Large intestine (tissue), 12 donors: ENCODE data around the gene TMEM130. TPM values are rescaled to one million over a fixed set of nuclear protein-coding genes. Genes with fewer than 3 reads are reported as not detected.
A peak's percentile ranks its signal among the peaks of the same experiment; 100 is the strongest.

ENCODE experiments used
- DNase-seq, 2 donors: peaks; one replicate each; pipeline versions ENCODE4 v3.0.0 to v3.0.0-alpha.2; 2013
- H3K27ac ChIP-seq: one replicate; pipeline ENCODE4 v1.5.1; 2013; ENCODE audit warnings: low read length
- H3K27me3 ChIP-seq: 2 replicates; pipeline ENCODE4 v1.6.1; 2013; ENCODE audit warnings: low read length; ENCODE audit not compliant: control insufficient read depth, insufficient read depth
- H3K36me3 ChIP-seq: 2 replicates; pipeline ENCODE4 v1.6.1; 2013; ENCODE audit warnings: low read length; ENCODE audit not compliant: control insufficient read depth, insufficient read depth
- H3K4me1 ChIP-seq: one replicate; pipeline ENCODE4 v1.6.1; 2013; ENCODE audit warnings: low read length; ENCODE audit not compliant: control insufficient read depth, insufficient read depth
- H3K4me3 ChIP-seq: one replicate; pipeline ENCODE4 v1.5.1; 2013; ENCODE audit warnings: low read length
- H3K9me3 ChIP-seq: one replicate; pipeline ENCODE4 v1.6.1; 2013; ENCODE audit warnings: mild to moderate bottlenecking, low read depth, low read length, moderate library complexity; ENCODE audit not compliant: control insufficient read depth
- WGBS: methylation state at CpG from one replicate; pipeline ENCODE4 v1.1.5; 2013; ENCODE audit warnings: low lambda C conversion rate; ENCODE audit not compliant: insufficient coverage; 5-methylcytosine and 5-hydroxymethylcytosine counted together
- long read RNA-seq, 11 donors: transcript quantifications; one replicate each; lab custom pipeline, GENCODE V29; 2026
- polyA plus RNA-seq: library from polyadenylated mRNA; unstranded; fragments of 120-200 nt; gene quantifications from one replicate; pipeline ENCODE4 v1.2.1, GENCODE V29; 2013

Gene TMEM130, protein sequence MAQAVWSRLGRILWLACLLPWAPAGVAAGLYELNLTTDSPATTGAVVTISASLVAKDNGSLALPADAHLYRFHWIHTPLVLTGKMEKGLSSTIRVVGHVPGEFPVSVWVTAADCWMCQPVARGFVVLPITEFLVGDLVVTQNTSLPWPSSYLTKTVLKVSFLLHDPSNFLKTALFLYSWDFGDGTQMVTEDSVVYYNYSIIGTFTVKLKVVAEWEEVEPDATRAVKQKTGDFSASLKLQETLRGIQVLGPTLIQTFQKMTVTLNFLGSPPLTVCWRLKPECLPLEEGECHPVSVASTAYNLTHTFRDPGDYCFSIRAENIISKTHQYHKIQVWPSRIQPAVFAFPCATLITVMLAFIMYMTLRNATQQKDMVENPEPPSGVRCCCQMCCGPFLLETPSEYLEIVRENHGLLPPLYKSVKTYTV
- 4.4 TPM for polyA plus RNA-seq
- long read RNA-seq, donor 1: 0 reads
- long read RNA-seq, donor 2, partial matches to known transcripts: 0 of 1 reads
- long read RNA-seq, donor 2, other reads (novel, unspliced or antisense): 0 of 1 reads
- long read RNA-seq, donor 3: 0 reads
- long read RNA-seq, donor 4: 0 reads
- long read RNA-seq, donor 5, partial matches to known transcripts: 0 of 1 reads
- long read RNA-seq, donor 5, other reads (novel, unspliced or antisense): 0 of 1 reads
- long read RNA-seq, donor 6: 0 reads
- long read RNA-seq, donor 7, partial matches to known transcripts: 0 of 1 reads
- long read RNA-seq, donor 7, other reads (novel, unspliced or antisense): 0 of 1 reads
- long read RNA-seq, donor 8: 0 reads
- long read RNA-seq, donor 9, partial matches to known transcripts: 0 of 1 reads
- long read RNA-seq, donor 9, other reads (novel, unspliced or antisense): 0 of 1 reads
- long read RNA-seq, donor 10, partial matches to known transcripts: 0 of 2 reads
- long read RNA-seq, donor 10, other reads (novel, unspliced or antisense): 0 of 2 reads
- long read RNA-seq, donor 11, partial matches to known transcripts: 0 of 1 reads
- long read RNA-seq, donor 11, other reads (novel, unspliced or antisense): 0 of 1 reads

DNA sequence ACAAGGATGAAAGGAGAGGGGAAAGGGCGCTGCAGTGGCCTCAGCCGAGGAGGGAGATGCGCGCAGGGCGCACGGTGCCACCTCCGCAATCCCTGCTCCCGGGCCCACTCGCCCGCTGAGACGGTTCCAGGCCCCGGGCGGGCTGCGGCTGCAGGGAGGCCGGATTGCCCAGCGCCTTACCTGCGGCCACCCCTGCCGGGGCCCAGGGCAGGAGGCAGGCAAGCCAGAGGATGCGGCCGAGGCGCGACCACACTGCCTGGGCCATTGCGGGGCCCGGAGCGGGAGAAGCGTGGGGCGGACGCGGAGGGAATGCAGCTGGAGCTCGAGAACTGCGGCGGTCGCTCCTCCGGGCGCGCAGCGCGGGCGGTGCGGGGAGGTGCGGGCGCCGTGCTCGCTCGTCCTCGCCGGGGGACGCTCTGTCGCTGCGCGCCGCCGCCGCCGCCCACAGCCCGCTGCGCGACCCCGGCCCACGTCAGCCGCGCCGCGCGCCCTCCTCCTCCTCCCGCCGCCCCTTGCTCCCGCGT lies at the start of gene TMEM130:
TSS of gene TMEM130 (minus strand) at position 418 of the 524 bp plus-strand sequence. CDS start at position 265, 153 bp downstream.
- Histone ChIP-seq H3K27me3 (peaks cover 47% of the 10 kb centered on the region), H3K4me3 (peak within 1 kb of the TSS; percentile 10), H3K9me3 (no peaks in the 10 kb centered on the region), H3K27ac (no peak within 1 kb of the TSS), H3K4me1 (no peaks in the 10 kb centered on the region), H3K36me3 (no peaks in the 10 kb centered on the region)
- peak in 1 of 2 donors; percentile 20 for DNase-seq
- no CpG with 5 or more reads among the region's 69 CpGs for WGBS

DNA sequence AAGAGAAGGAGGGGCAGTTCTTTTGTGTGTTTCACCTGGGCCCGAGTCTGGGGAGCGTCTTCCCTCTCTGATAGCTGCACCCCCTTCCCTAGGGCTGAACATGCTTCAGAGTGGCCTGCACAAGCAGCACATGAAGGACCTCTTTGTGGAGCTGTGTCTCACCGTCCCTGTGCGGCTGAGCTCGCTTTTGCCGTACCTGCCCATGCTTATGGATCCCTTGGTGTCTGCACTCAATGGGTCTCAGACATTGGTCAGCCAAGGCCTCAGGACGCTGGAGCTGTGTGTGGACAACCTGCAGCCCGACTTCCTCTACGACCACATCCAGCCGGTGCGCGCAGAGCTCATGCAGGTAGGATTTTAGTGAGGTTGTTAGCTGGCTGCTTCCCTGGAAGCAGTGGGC lies 47.5 kb upstream of the TMEM130 start:
- no peaks in the 10 kb centered on the region for H3K27me3 ChIP-seq
- no CpG with 5 or more reads among the region's 12 CpGs for WGBS
- H3K4me3 ChIP-seq: no peak overlapping the region
- DNase-seq: no peak
- H3K9me3 ChIP-seq: no peaks in the 10 kb centered on the region
- no peak overlapping the region for H3K27ac ChIP-seq
- peaks cover 76% of the 10 kb centered on the region for H3K36me3 ChIP-seq
- H3K4me1 ChIP-seq: no peaks in the 10 kb centered on the region

DNA sequence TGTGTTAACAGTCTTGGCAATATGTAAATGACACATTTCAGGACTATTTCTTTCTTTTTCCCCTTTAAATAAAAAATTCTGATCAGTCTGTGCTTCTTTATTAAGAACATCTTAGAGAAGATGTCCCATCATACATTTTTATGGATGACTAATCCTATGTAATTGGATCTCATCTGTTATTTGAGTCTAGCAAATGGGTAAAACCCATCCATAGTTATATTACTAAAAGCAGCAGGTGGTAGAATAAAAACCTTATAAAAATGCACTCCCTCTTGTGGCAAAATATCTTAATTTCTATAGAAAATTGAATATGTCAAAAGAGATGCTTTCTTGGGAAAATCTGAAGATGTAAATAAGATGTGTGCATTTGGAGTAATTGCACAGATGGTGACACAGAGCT lies 43.8 kb upstream of the TMEM130 start:
- H3K4me1 ChIP-seq: no peaks in the 10 kb centered on the region
- DNase-seq: no peak
- no peaks in the 10 kb centered on the region for H3K27me3 ChIP-seq
- peaks cover 78% of the 10 kb centered on the region for H3K36me3 ChIP-seq
- H3K4me3 ChIP-seq: no peak overlapping the region
- no peaks in the 10 kb centered on the region for H3K9me3 ChIP-seq
- no peak overlapping the region for H3K27ac ChIP-seq

DNA sequence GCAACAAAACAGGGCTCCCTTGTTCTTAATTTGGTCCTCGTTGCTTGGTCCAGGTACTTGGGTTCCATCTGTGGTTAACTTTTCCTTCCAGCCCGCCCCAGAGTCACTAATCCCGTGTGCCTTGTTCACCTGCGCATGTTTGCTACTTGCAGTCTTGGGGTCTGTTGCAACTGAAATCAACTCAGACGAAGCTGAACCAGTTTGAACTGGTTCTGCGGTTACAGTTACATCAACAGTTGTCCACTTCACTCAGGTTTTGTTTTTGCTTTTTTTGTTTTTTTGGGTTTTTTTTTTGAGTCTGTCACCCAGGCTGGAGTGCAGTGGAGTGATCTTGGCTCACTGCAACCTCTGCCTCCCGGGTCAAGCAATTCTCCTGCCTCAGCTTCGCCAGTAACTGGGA lies 43.2 kb upstream of the TMEM130 start:
- 94% methylated on average over 3 of the region's 8 CpGs for WGBS
- Histone ChIP-seq H3K36me3 (peaks cover 78% of the 10 kb centered on the region), H3K27ac (no peak overlapping the region), H3K27me3 (no peaks in the 10 kb centered on the region), H3K4me3 (no peak overlapping the region), H3K9me3 (no peaks in the 10 kb centered on the region), H3K4me1 (no peaks in the 10 kb centered on the region)
- DNase-seq: no peak

DNA sequence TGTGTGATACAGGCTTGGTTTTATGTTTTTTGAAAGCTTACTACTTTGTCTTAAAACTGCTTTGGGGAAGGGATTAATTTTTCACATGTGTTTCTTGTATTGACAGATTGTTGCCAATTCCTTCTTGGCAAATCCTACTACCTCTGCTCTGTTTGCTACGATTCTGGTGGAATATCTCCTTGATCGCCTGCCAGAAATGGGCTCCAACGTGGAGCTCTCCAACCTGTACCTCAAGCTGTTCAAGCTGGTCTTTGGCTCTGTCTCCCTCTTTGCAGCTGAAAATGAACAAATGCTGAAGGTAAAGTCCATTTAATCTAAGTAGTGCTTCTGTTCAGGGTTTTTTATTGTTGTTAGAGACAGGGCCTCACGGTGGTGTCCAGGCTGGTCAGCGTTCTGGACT lies 42.1 kb upstream of the TMEM130 start:
- WGBS: no CpG with 5 or more reads among the region's 5 CpGs
- no peaks in the 10 kb centered on the region for H3K9me3 ChIP-seq
- DNase-seq: no peak

DNA sequence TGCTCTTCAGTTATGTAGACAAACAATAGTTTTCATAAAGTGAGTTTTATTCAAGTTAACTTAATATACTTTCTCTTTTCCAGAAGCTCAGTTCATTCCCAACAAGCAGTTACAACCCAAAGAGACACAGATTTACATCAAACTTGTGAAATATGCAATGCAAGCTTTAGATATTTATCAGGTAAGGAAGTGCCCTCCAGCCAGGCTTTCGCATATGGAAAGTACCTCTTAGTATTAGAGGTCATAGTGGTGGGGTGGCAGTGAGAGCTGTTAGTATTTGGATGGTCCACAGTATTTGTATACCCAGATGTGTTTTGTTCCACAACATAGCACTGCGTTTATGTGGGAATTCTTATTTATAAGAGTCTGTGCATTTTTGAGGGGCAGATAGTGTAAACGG lies 40.6 kb upstream of the TMEM130 start:
- peaks cover 70% of the 10 kb centered on the region for H3K36me3 ChIP-seq

More for the DNA sequence above, 42.1 kb upstream of the TMEM130 start:
- no peak overlapping the region for H3K27ac ChIP-seq
- H3K4me1 ChIP-seq: no peaks in the 10 kb centered on the region
- peaks cover 75% of the 10 kb centered on the region for H3K36me3 ChIP-seq
- no peaks in the 10 kb centered on the region for H3K27me3 ChIP-seq
- no peak overlapping the region for H3K4me3 ChIP-seq

DNA sequence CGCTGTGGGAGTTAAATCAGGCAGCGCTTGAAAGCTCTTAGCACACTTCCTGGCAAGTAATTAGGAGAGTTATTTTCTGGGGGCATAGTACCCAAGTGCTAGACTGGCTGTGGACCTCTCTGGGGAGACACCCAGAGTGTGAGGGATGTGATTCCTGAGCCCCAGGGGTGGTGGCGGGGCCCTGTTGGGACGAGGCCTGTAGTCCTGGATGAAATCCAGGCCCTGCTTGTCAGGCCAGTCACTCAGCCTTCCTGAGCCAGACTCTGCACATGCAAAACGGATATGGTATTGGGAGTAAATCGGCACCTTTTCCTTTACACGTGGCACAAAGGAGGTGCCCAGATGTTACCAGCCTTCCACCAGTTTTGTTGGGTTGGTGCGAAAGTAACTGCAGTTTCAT lies 39.7 kb upstream of the TMEM130 start:
- Histone ChIP-seq H3K36me3 (peaks cover 75% of the 10 kb centered on the region), H3K9me3 (no peaks in the 10 kb centered on the region)

More for the DNA sequence above, 40.6 kb upstream of the TMEM130 start:
- 100% methylated on average over 2 of the region's 3 CpGs for WGBS
- H3K4me3 ChIP-seq: no peak overlapping the region
- no peaks in the 10 kb centered on the region for H3K4me1 ChIP-seq
- no peaks in the 10 kb centered on the region for H3K27me3 ChIP-seq
- no peak overlapping the region for H3K27ac ChIP-seq
- no peak for DNase-seq
- H3K9me3 ChIP-seq: no peaks in the 10 kb centered on the region

DNA sequence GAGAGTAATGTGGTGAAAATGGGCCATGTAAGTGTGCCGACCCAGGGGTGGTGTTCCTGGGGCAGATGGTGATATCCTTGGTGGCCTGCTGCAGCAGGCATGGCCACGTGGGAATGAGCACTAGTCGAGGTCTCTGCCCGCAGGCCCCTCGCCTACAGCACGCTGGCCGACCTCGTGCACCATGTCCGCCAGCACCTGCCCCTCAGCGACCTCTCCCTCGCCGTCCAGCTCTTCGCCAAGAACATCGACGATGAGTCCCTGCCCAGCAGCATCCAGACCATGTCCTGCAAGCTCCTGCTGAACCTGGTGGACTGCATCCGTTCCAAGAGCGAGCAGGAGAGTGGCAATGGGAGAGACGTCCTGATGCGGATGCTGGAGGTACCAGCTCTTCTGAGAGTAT lies 38.8 kb upstream of the TMEM130 start:
- no peak for DNase-seq
- no peaks in the 10 kb centered on the region for H3K9me3 ChIP-seq
- no peak overlapping the region for H3K4me3 ChIP-seq
- no peak overlapping the region for H3K27ac ChIP-seq
- peaks cover 78% of the 10 kb centered on the region for H3K36me3 ChIP-seq
- no peaks in the 10 kb centered on the region for H3K4me1 ChIP-seq
- no peaks in the 10 kb centered on the region for H3K27me3 ChIP-seq
- WGBS: no CpG with 5 or more reads among the region's 19 CpGs

More for the DNA sequence above, 39.7 kb upstream of the TMEM130 start:
- H3K27me3 ChIP-seq: no peaks in the 10 kb centered on the region
- H3K4me3 ChIP-seq: no peak overlapping the region
- no peaks in the 10 kb centered on the region for H3K4me1 ChIP-seq
- no peak for DNase-seq
- no peak overlapping the region for H3K27ac ChIP-seq
- no CpG with 5 or more reads among the region's 8 CpGs for WGBS

DNA sequence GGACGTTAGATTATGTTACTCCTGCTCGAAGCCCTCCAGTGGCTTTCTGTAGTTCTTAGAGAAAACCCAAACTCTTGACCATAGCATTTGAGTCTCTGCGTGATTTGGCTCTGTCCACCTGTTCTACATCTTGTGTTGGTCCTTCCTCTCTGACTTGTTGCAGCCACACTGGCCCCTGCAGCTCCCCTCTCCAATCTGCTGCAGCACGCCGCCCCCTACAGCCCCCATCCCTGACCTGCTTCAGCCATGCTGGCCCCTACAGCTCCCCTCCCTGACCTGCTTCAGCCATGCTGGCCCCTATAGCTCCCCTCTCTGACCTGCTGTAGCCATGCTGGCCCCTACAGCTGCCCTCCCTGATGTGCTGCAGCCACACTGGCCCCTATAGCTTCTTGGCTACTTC lies 37.8 kb upstream of the TMEM130 start:
- WGBS: no CpG with 5 or more reads among the region's 5 CpGs
- H3K36me3 ChIP-seq: peaks cover 81% of the 10 kb centered on the region

DNA sequence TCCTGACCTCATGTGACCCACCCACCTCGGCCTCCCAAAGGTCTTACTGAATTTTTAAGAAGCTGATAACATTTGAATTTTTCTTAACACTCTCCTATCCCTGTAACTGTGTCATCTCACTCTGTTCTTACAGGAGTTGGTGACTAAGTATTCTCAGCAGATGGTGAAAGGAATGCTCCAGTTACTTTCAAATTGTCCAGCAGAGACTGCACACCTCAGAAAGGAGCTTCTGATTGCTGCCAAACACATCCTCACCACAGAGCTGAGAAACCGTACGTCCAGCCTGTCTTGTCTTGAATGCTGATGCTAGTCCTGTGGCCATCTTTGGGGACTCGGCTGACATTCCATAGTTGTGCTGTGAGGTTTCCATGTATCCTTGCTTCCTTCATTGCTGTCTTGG lies 33.4 kb upstream of the TMEM130 start:
- Histone ChIP-seq H3K4me1 (no peaks in the 10 kb centered on the region), H3K27me3 (no peaks in the 10 kb centered on the region), H3K36me3 (peaks cover 82% of the 10 kb centered on the region), H3K9me3 (no peaks in the 10 kb centered on the region), H3K27ac (no peak overlapping the region), H3K4me3 (no peak overlapping the region)
- DNase-seq: no peak
- 100% methylated on average over 1 of the region's 4 CpGs for WGBS

More for the DNA sequence above, 37.8 kb upstream of the TMEM130 start:
- no peak overlapping the region for H3K4me3 ChIP-seq
- H3K27ac ChIP-seq: no peak overlapping the region
- H3K4me1 ChIP-seq: no peaks in the 10 kb centered on the region
- DNase-seq: no peak
- H3K27me3 ChIP-seq: no peaks in the 10 kb centered on the region
- H3K9me3 ChIP-seq: no peaks in the 10 kb centered on the region
